NCI-H226 (cell line): ENCODE measurements around the gene ZSCAN9.
A peak's percentile ranks its signal among the peaks of the same experiment; 100 is the strongest.

Experiments
- DNase-seq: peaks from one replicate; pipeline ENCODE4 v3.0.0-alpha.2; 2015

Gene ZSCAN9

DNA sequence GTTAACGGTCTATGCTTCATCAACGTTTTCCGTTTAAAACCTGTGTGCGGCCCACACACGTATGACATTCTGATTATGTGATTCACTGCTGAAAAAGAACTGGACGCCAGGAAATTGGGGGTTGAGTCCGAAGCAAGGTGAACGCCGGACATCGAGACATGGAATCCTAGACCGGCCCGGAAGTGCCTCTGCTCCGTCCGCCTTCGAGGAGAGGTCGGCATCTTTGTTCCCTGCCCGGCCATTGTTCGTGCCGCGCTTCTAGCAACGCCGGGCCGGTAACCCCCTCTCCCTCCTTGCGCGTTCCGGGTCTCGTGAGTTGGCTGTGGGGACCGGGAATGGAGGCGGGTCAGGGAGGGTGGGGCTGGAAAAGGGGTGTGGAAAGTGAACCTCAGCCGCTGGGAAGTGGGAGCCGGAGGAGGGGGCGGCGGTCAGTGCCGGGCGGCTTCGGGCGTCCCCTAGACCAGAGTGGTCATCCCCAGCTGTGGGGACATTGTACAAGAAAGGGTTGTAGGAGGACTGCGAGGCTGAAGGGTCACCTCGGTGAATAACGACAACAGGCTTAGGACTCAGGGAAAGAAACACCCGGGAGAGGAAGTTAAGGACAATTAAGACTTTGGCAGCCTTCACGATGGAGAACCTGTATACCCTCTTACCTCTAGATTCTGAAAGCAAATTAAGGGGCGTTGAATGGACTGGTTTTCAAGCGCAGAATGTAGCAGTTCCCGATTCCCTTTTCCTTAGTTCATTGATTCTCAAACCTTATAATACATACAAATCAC is at the start of gene ZSCAN9:
Gene ZSCAN9, plus strand, starts transcription at position 220 of the 779 bp plus-strand sequence. CDS start 1,810 bp downstream, outside the sequence.
- peak; percentile 92 for DNase-seq

DNA sequence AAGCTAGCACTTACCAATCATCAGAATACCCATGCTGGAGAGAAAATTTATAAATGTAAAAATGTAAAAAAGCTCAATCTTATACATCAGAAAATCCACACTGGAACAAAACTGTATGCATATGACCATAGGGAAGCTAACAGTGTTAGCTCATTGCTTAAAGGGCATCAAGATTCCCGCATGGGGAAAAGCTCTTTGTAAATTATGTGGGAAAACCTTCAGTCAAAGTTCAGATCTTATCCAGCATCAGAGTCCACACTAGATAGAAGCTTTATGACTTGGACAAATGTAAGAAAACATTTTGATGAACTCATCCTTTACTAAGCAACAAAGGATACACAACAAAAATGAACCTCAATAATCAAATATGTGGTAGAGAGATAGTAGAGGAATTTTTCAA is 48.7 kb upstream of the ZSCAN9 start:
- DNase-seq = no peak

DNA sequence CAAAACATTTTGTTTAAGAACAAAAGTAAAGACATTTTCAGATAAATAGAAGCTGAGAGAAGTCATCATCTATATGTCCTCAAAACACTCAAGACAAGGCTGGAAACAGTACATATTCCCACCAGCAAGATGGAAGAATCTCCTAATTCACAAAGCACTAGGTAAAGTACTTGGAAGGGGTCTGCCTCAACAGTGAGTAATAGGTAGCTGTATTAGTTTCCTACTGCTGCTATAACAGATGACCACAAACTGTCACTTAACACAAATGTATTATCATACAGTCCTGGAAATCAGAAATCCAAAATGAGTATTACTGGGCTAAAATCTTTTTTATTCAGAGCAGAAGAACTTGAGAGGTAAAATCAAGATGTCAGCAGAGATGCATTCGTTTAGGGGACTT is 42.8 kb upstream of the ZSCAN9 start:
- DNase-seq = no peak

DNA sequence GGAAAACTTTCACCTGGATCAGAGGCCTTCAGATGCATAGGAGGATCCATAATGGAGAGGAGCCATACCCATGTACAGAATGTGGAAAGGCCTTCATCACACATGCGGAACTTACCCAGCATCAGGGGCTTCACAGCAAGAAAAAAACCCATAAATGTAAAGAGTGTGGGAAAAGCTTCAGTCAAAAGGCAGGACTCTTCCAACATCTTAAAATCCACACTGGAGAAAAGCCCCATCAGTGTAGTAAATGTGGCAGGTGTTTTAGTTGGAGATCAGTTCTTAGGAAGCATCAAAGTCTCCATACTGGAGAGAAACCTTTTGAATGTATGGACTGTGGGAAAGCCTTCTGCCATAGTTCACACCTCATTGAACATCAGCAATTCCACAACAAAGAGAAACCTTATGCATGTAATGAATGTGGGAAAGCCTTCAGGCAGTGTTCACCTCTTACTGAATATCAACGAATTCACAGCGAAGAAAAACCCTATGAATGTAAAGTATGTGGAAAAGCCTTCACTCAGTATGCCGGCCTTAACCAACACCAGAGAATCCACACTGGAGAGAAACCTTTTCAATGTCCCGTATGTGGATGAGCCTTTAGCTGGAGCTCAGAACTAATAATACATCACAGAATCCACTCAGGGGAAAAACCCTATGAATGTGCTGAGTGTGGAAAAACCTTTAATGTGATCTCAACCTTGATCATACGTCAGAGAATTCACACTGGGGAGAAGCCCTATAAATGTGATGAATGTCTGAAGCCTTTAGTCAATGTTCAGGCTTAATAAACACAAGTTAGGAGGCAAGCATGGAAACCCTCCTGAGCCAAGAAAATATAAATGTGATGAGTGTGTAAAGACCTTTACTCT is 36.7 kb upstream of the ZSCAN9 start:
- DNase-seq = no peak

DNA sequence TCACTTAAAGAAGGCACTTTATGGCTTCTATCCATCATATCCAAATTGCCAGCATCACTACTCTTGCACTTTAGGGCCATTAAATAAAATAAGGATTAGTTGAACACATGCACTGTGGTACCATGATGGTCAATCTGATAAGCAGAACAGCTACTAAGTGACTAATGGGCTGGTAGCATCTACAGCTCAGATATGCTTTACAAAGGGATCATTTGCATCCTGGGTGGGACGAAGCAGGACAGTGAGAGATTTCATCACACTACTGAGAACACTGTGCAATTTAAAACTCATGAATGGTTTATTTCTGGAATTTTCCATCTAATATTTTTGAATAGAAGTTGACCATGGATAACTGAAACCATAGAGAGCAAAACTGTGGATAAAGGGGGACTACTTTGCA is 25.1 kb upstream of the ZSCAN9 start:
- no peak for DNase-seq

DNA sequence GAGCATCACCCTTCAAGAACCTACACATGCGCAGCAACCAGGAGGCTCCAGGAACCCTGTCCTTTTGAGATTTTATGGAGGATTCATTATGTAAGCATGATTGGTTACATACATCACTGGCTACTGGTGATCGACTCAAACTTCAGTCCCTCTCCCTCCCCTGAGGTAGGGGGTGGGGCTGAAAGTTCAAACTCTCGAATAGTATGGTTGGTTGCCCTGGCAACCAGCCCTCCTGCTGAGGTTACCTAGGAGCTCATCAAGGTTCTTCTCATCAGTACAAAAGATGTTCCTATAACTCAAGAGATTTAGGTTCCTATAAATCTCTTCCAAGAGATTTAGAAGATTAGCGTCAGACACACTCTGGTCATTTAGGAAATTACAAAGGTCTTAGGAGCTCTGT is 21.9 kb upstream of the ZSCAN9 start:
- no peak for DNase-seq

DNA sequence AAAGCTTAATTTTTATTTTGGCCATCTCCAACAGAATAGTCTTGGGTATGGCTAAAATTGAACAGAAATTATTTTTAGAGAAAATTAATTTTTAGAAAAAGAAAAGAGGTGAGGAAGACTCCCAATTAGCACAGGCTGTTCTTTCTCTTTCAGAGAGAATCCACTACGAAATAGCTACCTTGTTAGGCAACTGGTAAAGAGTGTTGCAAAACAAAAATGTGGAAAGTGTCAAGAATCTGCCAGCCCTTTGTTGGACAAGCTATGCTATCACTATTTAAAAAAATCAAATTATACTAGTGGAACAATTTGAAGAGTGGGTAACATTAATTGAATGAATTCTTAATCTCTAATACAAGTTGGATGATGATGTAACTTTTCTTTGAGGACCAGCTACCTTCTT is 19.2 kb upstream of the ZSCAN9 start:
- DNase-seq = no peak

DNA sequence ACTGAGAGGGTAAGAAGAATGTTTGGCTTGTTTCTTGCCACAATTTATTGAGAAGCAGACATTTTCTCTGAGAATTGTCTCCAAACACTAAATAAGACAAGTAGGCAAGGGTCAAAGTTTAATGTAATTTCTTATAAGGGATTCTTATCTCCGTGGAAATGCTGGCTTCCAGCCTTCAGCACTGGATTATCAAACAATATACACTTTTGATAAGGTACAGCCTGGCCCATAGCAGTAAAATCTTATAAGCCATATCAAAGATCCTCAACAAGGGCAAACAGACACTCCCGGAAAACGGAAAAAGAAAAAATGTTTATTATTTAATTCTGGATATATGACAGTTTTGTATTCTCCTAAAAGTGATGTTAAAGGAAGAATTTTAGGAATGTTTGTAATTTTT is 18.5 kb upstream of the ZSCAN9 start:
- DNase-seq = no peak

DNA sequence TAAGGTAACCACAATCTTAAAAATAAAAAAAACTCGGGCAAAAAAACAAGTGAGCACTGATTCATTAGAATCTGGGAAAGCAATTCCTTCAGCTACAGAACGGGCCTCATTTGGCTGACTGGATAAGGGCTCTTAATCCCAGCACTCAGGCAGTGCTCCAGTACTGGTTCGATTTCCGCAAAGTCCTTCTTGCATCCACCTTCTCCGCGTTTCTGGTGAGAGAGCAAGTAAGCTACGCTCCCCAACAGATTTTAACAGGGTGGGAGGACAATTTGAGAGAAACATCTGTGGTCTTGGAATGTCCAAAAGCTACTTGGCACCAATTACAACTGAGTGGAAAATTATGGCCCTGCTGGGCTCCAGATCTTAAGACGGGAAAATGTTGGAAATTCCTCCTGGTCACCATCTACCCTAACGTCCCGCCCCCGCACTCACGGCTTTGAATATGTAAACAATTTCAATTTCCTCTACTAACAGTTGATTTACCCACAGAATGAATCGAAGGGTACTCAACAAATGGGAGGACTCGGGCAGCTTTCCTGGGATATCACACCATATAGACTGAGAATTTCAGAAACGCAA is 18.1 kb upstream of the ZSCAN9 start:
- DNase-seq = no peak

DNA sequence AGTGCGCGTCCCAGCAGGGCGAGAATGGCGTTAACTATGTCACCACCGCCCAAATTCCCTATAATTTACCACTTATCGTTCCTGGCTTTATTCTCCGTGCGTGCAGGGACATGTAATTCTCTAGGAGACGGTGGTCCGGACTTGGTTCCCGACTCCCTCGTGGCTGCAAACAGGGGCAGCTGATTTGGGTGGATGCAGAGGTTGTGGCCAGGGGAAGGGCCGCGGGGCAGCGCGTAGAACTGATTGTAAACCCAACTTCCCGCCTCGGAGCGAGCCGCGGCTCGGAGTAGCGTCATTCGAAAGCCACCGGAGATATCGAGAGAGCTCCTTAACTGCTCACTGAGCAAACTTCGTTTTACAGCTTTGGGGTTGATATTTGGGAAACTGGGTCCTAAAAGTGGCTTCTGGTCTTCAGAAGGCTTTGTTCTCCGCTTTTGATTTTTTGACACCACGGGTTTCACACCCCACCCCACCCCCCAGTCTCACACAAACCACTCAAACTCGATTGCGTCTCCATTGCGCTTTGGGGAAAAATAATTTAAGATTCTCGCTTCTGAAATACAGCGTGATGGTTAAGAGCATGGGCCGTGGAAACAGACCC is 17.5 kb upstream of the ZSCAN9 start:
- no peak for DNase-seq

DNA sequence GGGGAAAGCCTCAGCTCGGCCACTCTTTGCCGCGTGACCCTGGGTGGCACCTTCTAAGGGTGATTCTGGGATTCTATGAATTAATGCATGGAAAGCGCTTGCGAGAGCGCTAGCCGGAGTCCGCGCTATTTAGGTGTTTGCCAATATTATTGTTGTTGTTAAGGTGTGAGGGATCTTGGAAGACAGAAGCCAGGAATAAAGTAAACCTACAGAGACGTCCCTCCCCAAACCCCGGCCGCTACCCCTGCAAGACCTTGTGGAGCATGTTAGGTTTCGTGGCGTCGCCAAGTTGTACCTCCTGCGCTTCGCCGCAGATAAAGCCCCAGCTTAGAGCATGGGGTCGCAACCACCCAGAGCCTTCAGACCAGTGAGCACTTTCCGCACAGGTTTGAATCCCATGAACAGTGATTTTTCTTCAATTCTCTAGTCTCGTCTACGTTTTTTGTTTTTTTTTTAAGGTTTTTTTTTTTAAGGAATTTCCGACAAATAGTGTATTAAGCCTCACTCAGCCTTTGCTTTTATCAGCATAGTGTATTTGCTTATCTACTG is 16.9 kb upstream of the ZSCAN9 start:
- DNase-seq = no peak

DNA sequence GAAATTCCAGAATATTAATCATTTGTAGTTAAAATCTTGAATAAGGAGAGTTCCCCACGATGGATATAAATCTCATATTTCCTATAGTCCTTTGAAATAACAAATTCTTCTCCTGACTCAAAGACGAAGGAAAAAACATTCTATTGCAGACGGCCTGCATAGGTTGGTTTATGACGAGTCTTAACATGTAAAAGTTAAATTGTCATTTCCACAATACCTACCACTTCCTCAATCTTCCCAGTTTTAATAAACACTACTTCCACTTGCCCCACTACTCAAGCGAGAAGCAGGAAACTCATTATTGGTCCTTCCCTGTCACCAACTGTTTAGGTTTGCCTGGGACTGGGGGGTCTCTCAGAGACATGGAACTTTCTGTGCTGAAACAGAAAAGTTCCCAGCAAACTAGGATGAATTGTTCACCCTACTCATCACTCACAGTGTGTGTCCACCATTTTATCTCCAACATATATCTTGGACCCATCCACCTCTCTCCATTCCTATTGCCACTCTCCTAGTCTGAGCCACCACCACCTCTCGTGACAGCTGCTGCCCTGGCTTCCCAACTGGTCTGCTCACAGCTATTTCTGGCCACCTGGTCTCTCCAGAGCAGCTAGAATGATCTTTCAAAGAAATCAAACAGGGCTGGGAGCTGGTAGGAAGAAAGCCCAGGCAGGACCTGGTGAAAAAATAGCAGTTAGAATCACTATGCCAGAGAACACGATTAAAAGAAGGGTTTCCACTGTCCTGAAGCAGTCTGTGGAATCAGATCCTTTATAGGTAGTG is 15.1 kb upstream of the ZSCAN9 start:
- DNase-seq = no peak

DNA sequence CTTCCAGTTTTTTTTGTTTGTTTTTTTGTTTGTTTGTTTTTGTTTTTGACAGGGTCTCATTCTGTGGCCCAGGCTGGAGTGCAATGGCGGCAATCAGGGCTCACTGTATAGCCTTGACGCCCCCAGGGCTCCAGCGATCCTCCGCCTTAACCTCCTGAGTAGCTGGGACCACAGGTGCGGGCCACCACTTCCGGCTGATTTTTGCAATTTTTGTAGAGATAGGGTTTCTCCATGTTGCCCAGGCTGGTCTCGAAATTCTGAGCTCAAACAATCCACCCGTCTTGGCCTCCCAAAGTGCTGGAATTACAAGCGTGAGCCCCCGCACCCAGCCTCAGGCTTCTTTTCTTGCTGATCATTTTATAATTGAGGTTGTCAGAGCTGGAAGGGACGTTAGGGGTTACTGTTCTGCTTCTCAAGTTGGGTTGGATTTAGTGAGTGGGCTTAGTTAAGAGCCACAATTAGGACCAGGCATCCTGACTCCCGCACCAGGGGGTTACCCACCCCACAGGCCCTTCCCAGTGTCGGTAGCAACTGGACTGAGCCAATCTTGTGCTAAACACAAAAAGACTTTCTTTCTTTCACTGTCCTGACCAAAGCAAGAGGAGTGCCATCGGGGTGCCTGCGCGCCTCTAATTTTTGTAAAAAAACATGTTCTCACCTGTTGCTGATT is 13.1 kb upstream of the ZSCAN9 start:
- DNase-seq = no peak

DNA sequence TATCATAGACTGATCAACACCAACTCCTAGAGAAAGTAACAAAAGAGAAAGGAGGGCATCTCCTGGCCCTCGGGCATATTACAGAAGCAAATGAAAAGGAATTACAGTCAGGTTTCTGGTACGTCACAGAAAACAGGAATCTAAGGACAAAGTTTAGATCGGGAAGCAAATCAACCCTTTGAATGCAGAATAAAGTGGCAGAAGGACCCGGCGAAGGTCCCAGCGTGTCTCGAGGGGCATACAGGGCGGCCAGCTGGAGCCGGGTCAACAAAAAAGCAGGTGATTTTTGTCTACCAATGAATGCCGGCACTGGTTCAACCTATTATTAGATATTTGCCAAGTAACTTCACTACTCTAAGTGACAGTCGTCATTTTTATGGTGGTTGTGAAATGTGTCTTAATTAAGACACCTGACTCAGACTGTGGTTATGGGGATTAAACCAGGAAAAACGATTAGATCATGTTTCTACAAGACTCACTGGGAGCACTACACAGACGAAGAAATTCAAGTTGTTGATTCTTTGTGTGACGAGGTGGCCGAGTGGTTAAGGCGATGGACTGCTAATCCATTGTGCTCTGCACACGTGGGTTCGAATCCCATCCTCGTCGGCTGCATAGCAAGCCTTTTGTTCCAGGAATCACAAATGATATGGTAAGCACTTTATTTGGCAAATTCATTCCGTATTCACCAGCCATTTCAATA is 12.4 kb upstream of the ZSCAN9 start:
- peak; percentile 63 for DNase-seq

DNA sequence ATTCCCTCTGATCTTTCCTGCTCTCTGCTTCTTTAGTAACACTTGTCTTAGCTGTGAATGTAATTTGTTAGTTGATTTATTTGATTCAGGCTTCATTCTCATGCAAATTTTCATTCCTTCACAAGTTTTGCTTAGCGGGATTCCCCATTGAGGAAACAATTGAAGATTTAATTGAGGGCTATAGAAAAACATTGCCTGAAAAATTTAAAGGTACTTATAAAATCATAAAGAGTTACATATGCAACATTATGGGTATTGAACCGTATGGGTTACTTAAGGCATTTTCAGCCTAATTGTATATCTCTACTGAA is 11.9 kb upstream of the ZSCAN9 start:
- DNase-seq = no peak

DNA sequence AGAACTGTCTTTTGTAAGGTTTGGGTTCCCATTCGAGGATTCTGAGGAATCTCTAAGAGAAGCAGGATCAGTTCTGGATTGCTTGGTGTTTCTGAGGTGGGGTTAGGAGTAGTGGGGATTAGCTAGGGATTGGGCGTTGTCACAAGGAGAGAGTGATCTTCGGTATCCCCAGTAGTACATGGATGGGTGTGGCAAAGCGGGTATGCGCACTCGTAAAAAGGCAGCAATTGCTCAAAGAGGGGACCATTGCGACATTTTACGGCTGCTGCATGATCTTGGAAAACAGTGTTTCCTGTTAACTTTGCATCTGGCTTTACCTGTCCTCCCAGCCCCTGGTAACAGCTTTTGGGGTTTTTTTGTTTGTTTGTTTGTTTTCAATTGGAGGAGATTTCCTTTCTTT is 9.7 kb upstream of the ZSCAN9 start:
- DNase-seq = no peak

DNA sequence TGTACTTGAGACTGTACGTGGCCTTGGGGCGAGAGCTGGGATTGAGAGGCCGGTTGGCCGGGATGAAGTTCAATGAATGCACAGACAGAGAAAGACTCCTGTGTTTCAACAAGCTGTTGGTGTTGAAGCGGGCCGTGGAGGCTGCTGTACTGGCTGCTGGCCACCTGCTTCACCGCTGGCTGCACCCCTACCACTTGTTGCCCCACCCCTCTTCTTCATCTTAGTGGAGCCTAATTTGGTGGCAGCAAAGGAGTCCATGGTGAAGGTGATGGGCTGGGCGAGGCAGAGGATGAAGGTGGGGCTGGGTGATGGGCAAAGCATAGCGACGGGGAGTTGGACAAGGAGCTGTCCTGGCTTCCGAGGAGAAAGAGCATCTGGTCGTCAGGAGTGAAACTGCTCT is 7.2 kb upstream of the ZSCAN9 start:
- no peak for DNase-seq

DNA sequence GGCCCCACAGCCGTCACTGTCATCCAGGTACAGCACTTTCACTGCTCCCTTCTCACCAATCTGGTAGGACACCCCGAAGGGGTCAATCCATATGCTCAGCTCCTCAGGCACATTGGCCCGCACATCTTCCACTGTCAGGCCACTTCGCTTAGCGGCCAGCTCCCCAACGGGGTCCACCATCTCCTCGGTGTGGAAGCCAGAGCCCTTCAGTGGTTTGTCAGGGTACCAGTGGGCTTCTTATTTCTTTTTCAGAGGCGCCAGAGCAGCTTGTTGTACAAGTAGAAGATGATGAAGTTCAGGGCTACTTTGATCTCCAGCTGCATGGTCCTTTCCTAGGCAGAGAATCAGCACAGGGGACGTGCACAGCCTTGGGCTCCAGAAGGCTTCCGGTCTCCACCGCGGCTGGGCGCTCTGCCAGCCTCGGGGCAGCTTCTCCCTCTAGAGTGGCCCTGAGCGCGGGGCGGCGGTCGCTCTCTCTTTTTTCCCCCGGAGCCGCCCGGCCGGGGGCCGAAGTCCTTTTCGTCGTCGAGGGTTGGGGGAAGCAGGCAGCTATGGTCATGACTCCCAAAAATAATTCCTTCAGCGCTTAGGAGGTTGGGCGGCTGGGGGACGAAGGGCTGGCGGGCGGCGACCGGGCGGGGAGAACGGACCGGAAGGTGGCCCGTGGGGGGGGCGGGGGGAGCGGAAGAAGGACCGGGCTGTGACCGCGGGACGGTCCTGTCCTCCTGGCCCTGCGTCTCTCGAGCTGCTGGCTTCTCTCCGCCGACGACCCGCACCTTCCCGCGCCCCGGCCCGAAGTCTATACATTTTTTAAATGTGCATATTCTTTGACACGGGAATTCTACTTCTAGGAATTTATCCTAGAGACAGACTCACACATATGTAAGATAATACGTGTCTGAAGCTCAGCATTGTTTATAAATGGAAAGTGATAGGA is 6.5 kb upstream of the ZSCAN9 start:
- no peak for DNase-seq

DNA sequence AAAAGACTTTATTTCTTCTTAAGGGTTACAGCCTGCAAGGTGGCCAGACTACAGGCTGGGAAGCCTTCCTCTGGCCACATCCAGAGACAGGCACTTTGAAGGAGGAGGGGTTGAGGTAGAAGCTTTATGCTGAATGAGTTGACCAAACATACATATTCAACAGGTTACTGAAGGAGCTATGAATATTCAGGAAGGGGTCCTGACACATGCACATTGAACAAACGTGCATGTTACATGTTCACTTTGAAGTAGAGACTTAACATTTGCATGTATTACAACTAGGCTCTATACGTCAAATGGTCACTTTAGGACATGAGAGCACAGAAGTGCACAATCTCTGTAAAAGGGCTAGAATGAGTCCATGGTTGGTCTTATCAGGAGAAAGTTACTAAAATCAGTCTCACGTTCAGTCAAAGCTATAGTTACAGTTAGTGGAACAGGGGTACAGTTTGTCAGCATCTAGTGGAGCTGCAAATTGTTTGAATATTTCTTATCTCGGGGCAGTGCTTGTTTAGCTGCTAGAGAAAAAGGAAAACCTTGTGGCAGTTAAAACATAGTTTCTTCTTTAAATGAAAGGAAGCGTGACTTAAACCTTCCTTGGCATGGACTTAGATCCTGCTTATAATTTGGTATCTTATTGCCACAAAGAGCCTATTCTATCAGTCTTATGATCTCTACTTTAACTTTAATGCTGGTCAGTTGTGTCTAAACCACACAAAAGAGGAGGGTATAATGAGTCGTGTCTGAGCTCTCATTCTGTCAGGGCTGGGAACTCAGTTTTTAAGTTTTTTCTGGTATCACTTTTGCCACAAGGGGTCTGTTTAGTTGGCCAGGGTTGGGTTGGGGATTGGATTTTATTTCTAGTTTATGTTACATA is 4.6 kb upstream of the ZSCAN9 start:
- no peak for DNase-seq
